Activated CD4-positive, alpha-beta T cell treated with anti-CD3 and anti-CD28 coated beads, Interleukin-10, Interleukin-2, amounts not matched to agents 100 ng/mL and 50 ng/mL, durations not matched to agents 16 hours and 8 hours (primary cell): ENCODE measurements around the gene OR7D2.
"Not testable (repeated sequence)": the region's sequence is repeated elsewhere in the genome, so short reads cannot be mapped to it uniquely, and the experiment has no call there.

ENCODE experiments used
- DNase-seq: peaks from one replicate; pipeline ENCODE4 v3.0.0-alpha.2; 2020

OR7D2 gene

DNA sequence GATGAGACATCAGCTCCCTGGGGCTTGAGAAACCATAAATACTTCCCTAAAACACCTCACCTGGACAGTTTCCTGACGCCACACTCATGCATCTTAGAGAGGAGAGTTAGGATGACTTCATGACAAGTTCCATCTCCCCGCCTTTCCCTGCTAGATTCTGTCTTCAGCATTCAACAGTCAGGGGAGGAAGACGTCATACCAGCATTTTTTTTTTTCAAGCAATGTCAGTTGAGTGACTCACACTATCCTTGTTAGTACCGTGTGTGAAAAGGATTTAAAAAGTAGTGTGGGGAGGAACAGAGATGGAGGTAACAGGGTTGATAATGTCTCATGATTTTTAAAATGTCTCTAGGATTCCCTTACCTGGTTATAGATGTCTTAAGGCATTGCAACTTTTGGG is at the start of gene OR7D2:
Gene OR7D2 (plus strand): TSS at position 79 of the 400 bp plus-strand sequence. CDS start 6,803 bp downstream, outside the sequence.
- no peak for DNase-seq

- no peak for DNase-seq
Observed at GRCh38 chr19:9130965-9131364, 47.8 kb upstream of the OR7D2 start.

GRCh38 chr19:9132422-9132821 is 46.4 kb upstream of the OR7D2 start:
- no peak for DNase-seq

DNA sequence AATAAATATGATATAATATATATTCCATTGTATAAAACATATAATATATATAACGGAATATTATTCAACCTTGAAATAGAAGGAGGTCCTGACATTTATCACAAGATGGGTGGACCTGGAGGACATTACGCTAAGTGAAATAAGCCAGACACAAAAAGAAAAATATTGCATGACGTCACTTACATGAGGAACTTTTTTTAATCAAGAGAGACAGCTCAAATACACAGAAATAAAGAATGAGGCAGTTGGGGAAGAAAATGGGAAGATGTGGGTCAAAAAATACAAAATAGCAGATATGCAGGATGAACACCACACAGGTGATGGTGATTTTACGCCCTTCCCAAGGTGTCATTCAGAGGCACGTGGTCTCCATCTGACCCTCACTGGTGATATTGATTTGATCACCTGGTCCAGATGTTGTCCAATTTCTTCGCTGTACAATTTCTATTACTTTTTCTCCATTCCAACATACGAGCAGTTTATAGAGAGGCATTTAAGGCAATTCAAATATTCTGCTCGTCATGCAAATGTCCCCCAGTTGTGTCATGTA is 39.1 kb upstream of the OR7D2 start:
- DNase-seq, result no peak

- DNase-seq, result peak; percentile 94
Observed at GRCh38 chr19:9140159-9140874, 38.5 kb upstream of the OR7D2 start, which contains the start of gene ZNF317. TSS of gene ZNF317 (plus strand) at chr19:9140397. CDS start at chr19:9156017, 15,620 bp downstream.

GRCh38 chr19:9144920-9145319 is 33.9 kb upstream of the OR7D2 start:
- DNase-seq, result no peak

GRCh38 chr19:9146882-9147281 is 31.9 kb upstream of the OR7D2 start:
- no peak for DNase-seq

DNA sequence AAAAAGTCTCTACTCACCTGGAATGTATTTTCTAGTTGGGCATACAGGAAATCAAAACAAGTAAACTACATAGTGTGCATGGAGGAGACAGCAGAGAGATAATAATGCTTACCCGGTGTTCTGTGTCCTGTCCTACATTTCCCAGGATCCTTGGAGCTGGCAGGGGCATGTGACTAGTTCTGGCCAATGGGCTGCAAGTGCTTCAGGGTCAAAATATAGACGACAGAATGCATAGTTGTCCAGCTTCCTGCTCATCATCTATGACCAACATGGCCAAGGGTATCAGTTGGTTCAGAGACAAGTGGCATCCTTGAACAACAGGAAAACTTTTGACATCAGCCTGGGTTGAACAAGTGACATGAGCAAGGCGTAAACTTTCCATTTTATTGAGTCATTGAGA is 30.1 kb upstream of the OR7D2 start:
- no peak for DNase-seq

GRCh38 chr19:9149997-9150396 is 28.8 kb upstream of the OR7D2 start:
- no peak for DNase-seq

GRCh38 chr19:9150650-9151049 is 28.1 kb upstream of the OR7D2 start:
- DNase-seq, result no peak

- no peak for DNase-seq
Observed at GRCh38 chr19:9151367-9151766, 27.4 kb upstream of the OR7D2 start.

DNA sequence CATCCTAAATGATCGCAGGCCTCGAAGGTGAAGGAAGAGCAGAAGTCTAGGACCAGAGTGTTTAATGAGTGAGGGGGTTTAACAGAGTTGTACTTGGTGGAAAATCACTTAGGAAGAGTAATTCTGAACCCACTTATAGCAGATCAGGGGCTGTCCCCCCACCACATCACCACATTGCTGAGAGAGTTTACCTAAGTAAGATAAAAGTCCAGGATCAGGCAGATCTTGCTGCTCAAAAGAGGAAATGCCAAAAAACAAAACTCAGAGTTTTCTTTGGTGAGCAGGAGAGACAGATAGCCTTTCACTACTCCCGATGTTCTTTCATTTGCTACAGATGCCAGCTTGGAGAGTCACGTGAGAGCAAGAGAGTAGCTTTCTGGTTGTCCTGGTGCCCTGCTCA is 23.2 kb upstream of the OR7D2 start:
- no peak for DNase-seq

DNA sequence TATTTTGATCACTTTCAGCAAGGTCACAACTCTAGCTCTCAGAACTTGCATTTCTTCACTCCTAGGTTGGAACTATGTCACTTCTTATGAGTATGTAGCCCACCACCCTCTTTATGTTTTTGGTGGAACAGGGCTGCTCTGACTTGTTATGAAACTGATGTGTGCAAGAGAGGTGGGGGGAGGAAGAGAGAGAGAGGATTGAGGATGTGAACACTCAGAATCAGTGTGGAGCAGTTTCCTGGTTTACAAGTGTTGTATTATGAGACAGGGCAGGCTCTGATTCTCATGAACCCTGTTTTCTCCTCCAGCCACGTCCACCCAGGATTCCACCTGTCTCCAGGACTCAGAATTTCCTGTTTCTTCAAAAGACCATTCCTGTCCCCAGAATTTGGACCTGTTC is 22.5 kb upstream of the OR7D2 start:
- no peak for DNase-seq

GRCh38 chr19:9159891-9160290 is 18.9 kb upstream of the OR7D2 start:
- no peak for DNase-seq

- DNase-seq, result no peak
Observed at GRCh38 chr19:9161427-9161826, 17.4 kb upstream of the OR7D2 start.

GRCh38 chr19:9165261-9165660 is 13.5 kb upstream of the OR7D2 start:
- DNase-seq, result no peak

GRCh38 chr19:9166846-9167245 is 11.9 kb upstream of the OR7D2 start:
- DNase-seq, result no peak

GRCh38 chr19:9171393-9171991 is 7.3 kb upstream of the OR7D2 start:
- no peak for DNase-seq

DNA sequence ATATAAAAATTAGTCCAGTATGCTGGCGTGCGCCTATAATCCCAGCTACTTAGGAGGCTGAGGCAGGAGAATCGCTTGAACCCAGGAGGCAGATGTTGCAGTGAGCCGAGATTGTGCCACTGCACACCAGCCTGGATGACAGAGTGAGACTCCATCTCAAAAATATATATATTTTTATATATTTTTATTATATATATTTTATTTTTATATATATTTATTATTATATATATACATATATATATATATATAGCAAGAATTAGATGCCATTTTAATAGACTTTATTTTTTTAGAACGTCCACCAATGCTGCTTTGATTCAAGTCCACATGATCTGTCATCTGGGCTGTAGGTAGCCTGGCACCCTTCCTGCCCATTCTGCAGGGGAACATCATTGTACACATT is 3.5 kb upstream of the OR7D2 start:
- no peak for DNase-seq

- no peak for DNase-seq
Observed at GRCh38 chr19:9183000-9183399, 4.2 kb downstream of the OR7D2 start.

GRCh38 chr19:9187191-9187590 is 8.4 kb downstream of the OR7D2 start:
- no peak for DNase-seq

DNA sequence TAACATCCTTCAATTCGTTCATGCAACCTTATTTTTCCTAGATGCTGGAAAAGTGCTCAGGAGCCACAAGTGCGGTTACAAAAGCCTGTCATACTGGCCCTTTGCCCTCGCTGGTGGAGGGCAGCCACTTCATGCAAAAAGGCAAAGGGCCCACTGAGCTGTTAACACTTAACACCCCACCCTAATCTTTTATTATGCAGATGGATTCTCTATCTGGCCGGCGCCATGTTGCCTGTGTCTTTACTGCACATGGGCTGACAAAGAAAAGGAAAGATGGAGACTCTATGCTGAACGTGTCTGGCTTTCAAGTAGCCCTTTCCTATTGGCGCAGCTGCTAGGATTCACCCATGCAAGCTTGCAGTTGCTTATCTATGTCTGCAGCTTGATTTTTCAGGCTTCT is 10.8 kb downstream of the OR7D2 start:
- no peak for DNase-seq

- DNase-seq, result not testable (repeated sequence)
Observed at GRCh38 chr19:9198044-9198443, 19.3 kb downstream of the OR7D2 start.

- DNase-seq, result peak; percentile 67
Observed at GRCh38 chr19:9205501-9206113, 26.8 kb downstream of the OR7D2 start.
